ENCODE data around the gene GRAMD1A.
"Not testable (repeated sequence)": the region's sequence is repeated elsewhere in the genome, so short reads cannot be mapped to it uniquely, and the experiment has no call there.

Gene GRAMD1A

DNA sequence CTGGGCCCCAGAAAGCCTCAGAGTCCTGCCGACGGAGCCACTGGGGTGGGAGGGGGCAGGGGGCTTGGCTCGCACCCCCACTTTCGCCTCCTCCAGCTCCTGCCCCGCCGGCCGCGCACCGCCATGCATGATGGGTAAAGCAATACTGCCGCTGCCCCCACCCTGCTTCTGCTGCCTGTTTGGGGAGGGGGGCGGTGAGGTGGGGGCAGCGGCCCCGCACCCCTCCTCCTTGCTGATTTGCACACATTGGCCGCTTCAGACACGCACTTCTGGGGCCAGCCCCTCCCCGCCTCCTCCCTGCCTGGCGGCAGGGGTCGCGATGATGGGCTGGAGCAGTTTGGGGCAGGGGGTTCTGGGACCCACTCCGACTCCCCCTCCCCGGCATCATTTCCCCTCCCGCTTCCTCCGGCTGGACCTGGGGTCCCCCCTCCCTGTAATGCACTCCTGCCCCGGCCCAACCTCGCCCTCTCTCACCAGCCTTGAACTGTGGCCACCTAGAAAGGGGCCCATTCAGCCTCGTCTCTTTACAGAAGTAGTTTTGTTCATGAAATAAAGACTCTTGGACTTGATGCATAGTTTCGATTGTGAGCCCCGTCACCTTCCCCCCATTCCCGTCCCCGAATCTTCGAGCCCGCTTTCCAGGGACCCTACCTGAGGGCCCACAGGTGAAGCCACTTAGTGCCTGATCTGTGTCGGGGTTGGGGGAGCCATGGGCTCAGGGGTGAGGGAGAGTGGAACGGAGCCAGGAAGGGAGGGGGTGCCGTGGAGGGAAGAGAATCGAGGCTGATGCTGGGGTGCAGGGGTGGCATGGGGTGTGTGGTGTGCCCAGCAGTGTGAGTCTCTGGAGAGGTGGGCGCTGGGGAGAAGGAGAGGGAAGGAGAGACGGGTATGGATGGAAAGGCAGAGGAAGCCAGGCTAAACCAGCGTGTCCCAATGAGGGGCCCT, 40.0 kb downstream of the GRAMD1A start:
- no peak for DNase-seq

DNA sequence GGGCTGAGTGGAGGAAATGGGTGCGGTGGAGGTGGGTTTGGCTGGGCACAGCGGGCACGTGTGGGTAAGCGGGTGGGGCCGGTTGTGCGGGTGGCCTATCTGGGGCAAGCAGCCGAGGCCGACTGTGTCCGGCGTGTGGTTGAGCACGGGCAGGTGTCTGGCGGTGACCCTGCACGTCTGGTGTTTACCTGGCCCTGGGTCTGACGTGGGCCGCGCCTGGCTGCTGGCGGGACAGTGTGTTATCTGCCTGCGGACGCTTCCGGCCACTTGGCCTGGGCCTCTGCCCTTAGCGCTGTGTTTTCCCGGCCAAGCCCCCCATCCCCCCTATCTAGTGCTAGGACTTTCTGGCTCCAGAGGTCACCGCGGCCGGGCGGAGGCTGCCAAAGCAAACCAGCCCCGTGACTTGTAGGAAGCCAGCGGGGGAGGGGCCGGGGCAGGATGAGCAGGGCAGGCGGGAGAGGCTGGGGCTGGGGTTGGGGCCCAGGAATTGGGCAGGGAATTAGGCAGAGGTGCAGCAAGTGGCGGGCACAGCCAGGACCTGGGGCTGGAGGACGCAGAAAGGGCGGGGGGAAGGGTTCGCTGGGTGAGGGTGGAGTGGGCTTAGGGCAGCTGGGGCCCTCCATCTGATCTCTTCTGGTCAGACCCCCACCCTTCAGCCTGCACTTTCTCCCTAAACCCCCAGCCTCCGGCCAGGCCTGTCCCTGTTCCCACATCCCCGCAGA, 40.9 kb downstream of the GRAMD1A start:
- no peak for DNase-seq

GRCh38 chr19:35041548-35042055, 41.5 kb downstream of the GRAMD1A start, which contains the start of gene HPN:
TSS of gene HPN (plus strand) at chr19:35041721. CDS start at chr19:35042507, 786 bp downstream.
- no peak for DNase-seq

- no peak for DNase-seq
Observed at GRCh38 chr19:35042056-35042730, 42.1 kb downstream of the GRAMD1A start.

GRCh38 chr19:35042954-35043604, 43.0 kb downstream of the GRAMD1A start:
- DNase-seq, result no peak

DNA sequence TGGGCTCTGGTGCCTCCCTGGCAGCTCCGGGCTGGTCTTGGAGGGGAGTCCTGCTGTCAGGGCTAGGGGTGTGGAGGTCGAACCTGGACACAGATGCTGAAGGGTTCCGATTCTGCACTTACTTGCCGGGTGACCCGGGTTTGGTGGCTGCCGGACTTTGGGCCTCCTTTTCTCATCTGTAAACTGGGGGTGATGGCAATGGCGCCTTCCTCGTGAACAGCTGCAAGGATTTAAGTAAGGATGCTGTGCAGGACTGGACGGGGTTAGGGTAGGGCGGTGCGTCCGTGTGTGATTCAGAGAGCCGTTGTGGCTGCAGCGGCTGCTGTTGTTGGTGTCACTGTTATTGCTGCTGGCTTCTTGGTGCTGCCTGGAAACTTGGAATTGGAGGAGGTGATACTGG, 43.8 kb downstream of the GRAMD1A start:
- no peak for DNase-seq

- DNase-seq, result peak; percentile 23
Observed at GRCh38 chr19:35044317-35045117, 44.4 kb downstream of the GRAMD1A start.

DNA sequence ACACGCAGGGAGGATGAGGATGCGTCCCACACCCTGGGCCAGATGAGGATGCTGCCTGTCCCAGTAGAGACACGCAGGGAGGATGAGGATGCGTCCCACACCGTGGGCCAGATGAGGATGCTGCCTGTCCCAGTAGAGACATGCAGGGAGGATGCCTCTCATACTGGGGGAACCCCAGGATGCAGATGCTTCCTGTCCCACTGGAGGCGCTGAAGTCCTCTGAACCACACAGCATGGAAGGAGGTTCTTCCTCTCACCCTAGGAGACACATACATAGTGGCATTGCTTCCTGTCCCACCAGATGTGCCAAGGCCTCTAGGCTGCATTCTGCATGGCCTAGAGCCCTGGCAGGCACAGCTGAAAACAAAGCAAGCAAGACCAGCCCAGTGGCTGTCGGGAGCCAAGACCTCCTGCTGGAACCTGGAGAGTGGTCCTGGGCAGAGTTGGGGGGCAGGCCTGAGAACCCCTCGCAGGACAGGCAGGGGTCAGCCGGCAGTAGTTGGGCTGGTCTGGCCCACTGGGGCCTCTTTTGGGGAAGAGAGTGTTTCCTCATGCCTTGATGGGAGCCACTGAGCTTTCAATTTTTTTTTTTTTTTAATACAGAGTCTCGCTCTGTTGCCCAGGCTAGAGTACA, 45.7 kb downstream of the GRAMD1A start:
- no peak for DNase-seq

DNA sequence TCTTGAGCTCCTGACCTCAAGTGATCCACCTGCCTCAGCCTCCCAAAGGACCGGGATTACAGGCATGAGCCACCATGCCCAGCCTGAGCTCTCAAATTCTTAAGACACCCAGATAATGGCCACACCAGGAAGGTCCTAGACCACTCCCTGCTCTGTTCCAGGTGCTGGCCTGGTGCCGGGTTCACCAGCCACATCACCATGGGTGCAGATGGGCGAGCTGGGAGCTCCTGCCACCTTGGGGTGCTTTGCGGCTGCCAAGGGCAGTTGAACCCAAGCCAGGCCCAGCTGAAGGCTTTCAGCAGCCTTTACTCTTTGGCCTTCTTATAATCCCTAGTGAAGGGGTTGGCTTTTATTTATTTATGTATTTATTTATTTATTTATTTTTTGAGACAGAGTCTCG, 46.3 kb downstream of the GRAMD1A start:
- DNase-seq, result no peak

- DNase-seq, result no peak
Observed at GRCh38 chr19:35048911-35049411, 48.8 kb downstream of the GRAMD1A start.

DNA sequence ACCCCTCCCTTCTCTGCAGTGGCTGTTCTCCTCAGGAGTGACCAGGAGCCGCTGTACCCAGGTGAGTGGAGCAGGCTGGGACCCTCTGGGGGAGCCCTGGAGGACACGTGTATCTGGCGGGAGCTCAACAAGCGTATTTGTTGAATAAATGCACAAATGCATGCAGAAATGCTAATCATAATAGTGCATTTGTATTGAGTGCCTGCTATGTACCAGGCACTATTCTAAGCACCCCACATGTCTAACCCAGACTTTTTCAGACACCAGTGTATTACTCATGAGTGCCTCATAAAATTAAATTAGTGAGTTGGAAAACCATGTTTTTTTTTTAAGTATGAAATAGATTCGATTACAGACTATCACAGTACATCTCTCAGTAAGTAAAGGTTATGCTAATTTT, 49.3 kb downstream of the GRAMD1A start:
- DNase-seq, result no peak

DNA sequence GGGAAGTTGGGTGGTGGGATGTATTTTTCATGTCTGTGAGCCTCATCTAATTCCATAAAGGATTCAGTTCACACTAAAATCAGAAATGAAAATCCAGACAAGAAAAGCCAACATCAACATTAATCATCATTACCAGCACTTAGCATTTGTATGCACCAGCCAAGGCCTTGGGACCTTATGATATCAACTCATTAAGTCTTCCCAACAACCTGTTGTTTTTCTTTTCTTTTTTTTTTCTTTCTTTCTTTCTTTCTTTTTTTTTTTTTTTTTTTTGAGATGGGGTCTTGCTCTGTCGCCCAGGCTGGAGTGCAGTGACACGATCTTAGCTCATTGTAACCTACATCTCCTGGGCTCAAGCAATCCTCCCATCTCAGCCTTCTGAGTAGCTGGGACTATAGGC, 50.5 kb downstream of the GRAMD1A start:
- DNase-seq, result not testable (repeated sequence)

DNA sequence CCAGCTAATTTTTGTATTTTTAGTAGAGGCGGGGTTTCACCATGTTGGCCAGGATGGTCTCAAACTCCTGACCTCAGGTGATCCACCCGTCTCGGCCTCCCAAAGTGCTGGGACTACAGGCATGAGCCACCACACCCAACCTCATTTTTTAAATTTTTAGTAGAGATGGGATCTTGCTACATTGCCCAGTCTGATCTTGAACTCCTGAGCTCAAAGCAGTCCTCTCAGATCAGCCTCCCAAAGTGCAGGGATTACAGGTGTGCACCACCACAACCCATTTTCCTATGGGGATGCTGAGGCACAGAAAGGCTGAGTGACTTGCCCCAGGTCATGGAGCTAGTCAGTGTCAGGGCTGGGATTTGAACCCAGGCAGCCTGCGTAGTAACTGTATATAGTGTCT, 51.1 kb downstream of the GRAMD1A start:
- not testable (repeated sequence) for DNase-seq

- DNase-seq, result no peak
Observed at GRCh38 chr19:35051796-35052195, 51.7 kb downstream of the GRAMD1A start.

- DNase-seq, result no peak
Observed at GRCh38 chr19:35052599-35053190, 52.6 kb downstream of the GRAMD1A start.

DNA sequence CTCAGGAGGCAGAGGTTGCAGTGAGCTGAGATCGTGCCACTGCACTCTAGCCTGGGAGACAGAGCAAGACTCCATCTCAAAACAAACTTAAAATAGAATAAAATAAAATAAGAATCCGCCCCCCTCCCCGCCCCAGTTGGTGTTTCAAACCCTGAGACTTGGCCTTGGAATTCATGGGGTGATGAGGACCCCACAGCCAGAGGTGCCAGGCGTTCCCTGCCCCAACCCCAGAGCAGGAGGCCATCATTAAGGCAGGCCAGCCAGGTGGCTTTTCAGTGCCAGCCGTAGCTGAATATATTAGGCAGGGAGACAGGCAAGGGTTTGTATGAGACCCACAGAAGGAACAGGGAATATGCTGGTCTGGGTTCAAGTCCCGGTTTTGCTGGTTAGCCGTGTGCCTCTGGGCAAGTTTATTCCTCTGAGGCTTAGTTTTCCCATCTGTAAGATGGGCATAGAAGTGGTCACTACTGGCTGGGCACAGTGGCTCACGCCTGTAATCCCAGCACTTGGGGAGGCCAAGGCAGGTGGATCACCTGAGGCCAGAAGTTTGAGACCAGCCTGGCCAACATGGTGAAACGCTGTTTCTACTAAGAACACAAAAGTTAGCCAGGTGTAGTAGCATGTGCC, 53.7 kb downstream of the GRAMD1A start:
- DNase-seq, result no peak

DNA sequence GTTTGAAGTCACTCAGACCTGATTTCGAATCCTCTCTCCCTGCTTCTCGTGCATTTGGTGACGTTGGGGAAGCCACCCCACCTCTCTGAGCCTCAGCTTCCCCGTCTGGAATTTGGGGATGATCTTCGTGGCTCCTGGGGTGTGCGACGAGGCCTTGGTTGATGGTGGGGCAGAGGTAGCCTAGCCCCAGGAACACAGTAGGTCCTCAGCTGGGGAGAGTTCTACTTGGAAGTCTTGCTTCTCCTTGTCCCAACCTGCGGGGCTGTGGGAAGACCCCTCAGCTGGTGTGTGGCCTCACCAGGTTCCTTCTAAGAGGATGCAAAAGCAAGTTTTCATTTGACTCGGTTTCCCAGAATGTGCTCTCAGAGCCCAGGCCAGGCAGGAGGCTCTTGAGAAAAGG, 54.5 kb downstream of the GRAMD1A start:
- DNase-seq, result no peak

GRCh38 chr19:35055715-35056179, 55.6 kb downstream of the GRAMD1A start:
- no peak for DNase-seq

GRCh38 chr19:35056513-35057063, 56.5 kb downstream of the GRAMD1A start:
- no peak for DNase-seq

- DNase-seq, result no peak
Observed at GRCh38 chr19:35058370-35058769, 58.2 kb downstream of the GRAMD1A start.

Data from T1000 (cell line).